Chondrocyte (in vitro differentiated cells): Measurements from ENCODE around the gene EMID1. TPM values are rescaled to one million over a fixed set of nuclear protein-coding genes. Genes with fewer than 3 reads are reported as not detected.

Source experiments
- DNase-seq: peaks from one replicate; pipeline ENCODE4 v3.0.0; 2021; ENCODE audit warnings: mixed read lengths, low spot score
- H3K27ac Mint-ChIP-seq: one replicate; pipeline ENCODE4 v1.8.0; 2021; ENCODE audit warnings: mild to moderate bottlenecking, moderate library complexity, mixed read lengths; ENCODE audit not compliant: unreplicated experiment
- H3K27me3 Mint-ChIP-seq: 2 replicates; pipeline ENCODE4 v1.8.0; 2021; ENCODE audit warnings: low read depth, mixed read lengths
- H3K36me3 Mint-ChIP-seq: 2 replicates; pipeline ENCODE4 v1.8.0; 2021; ENCODE audit warnings: low read depth, mixed read lengths
- H3K4me1 Mint-ChIP-seq: 2 replicates; pipeline ENCODE4 v1.8.0; 2021; ENCODE audit warnings: low read depth, mild to moderate bottlenecking, mixed read lengths
- H3K4me3 Mint-ChIP-seq: one replicate; pipeline ENCODE4 v1.8.0; 2021; ENCODE audit warnings: mild to moderate bottlenecking, moderate library complexity, mixed read lengths; ENCODE audit not compliant: unreplicated experiment
- H3K9me3 Mint-ChIP-seq: 2 replicates; pipeline ENCODE4 v1.8.0; 2021; ENCODE audit warnings: low read depth, mixed read lengths
- total RNA-seq: library from RNA; stranded (reverse); gene quantifications from 3 replicates; pipeline ENCODE4 v1.2.1, GENCODE V29; 2021
- TF ChIP-seq, protein P1 (sequence below): fragments of 200-600 bp; sonication (generic); IDR thresholded peaks from 2 replicates; pipeline ENCODE4 v1.5.0; 2021; ENCODE audit warnings: antibody characterized with exemption, mild to moderate bottlenecking, moderate library complexity

Gene EMID1
- total RNA-seq, 1 donor from 2014 or later, result not detected

DNA sequence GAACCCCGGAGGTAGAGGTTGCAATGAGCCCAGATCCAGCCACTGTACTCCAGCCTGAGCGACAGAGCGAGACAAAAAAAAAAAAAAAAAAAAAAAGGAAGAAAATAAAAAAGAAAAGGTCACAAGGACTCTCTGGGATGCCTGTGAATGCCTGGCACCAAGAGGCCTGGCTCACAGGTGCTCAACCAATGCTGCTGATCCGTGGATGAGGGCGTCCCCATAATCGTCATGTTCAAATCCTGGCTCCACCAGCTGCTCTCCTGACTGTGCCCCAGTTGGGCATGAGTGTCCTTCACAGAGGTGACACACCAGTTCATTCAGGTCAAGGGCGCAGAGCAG lies 100.1 kb downstream of the EMID1 start:
- Mint-ChIP-seq H3K4me1 (peaks cover 35% of the 10 kb centered on the region), H3K4me3 (peak overlapping the region; percentile 83), H3K27me3 (no peaks in the 10 kb centered on the region), H3K36me3 (peaks cover 5% of the 10 kb centered on the region), H3K9me3 (no peaks in the 10 kb centered on the region), H3K27ac (no peak overlapping the region)
- TF ChIP-seq, protein P1, sequence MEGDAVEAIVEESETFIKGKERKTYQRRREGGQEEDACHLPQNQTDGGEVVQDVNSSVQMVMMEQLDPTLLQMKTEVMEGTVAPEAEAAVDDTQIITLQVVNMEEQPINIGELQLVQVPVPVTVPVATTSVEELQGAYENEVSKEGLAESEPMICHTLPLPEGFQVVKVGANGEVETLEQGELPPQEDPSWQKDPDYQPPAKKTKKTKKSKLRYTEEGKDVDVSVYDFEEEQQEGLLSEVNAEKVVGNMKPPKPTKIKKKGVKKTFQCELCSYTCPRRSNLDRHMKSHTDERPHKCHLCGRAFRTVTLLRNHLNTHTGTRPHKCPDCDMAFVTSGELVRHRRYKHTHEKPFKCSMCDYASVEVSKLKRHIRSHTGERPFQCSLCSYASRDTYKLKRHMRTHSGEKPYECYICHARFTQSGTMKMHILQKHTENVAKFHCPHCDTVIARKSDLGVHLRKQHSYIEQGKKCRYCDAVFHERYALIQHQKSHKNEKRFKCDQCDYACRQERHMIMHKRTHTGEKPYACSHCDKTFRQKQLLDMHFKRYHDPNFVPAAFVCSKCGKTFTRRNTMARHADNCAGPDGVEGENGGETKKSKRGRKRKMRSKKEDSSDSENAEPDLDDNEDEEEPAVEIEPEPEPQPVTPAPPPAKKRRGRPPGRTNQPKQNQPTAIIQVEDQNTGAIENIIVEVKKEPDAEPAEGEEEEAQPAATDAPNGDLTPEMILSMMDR, result no peak
- no peak for DNase-seq

DNA sequence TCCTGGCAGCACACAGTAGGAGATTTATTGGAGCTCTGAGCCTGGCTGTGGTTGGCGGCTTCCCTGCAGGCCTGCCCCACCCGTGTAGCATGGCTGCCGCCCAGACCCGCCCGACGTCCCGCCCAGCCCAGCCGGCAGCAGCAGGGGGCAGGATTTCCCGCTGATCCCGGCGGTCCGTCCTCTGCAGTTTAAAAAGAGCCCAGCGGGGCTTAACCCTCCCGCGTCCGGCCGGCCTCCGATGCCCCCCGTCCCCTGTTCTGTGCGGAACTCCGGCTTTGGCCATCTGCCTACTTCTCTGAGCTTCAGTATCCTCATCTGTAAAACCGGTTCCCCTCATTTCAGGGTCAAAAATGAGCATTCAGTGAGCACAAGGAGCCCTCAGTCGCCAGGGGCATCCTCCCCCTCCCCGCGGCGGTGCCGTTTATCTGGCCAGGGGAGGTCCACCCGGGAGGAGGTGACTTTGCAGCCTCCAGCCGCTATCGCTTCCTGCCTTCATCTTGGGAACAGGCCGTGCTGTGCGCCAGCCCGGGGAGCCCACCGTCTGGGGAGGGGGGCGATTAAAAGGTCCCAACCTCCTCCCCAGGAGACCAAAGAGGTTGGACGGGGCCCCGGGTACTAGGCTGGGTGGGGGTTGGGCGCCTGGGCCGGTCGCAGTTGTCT lies 100.6 kb downstream of the EMID1 start, which contains the start of gene GAS2L1:
GAS2L1 (plus strand) TSS at position 476 of the 660 bp plus-strand sequence. CDS start 1,456 bp downstream, outside the sequence.
- peak within 1 kb of the TSS; percentile 84 for H3K4me3 Mint-ChIP-seq
- no peaks in the 10 kb centered on the region for H3K27me3 Mint-ChIP-seq
- peak within 1 kb of the TSS; percentile 88 for H3K27ac Mint-ChIP-seq
- TF ChIP-seq, protein P1, result peak; percentile 83
- DNase-seq, result peak; percentile 94
- peaks cover 1% of the 10 kb centered on the region for H3K36me3 Mint-ChIP-seq
- no peaks in the 10 kb centered on the region for H3K9me3 Mint-ChIP-seq
- H3K4me1 Mint-ChIP-seq, result peaks cover 40% of the 10 kb centered on the region

DNA sequence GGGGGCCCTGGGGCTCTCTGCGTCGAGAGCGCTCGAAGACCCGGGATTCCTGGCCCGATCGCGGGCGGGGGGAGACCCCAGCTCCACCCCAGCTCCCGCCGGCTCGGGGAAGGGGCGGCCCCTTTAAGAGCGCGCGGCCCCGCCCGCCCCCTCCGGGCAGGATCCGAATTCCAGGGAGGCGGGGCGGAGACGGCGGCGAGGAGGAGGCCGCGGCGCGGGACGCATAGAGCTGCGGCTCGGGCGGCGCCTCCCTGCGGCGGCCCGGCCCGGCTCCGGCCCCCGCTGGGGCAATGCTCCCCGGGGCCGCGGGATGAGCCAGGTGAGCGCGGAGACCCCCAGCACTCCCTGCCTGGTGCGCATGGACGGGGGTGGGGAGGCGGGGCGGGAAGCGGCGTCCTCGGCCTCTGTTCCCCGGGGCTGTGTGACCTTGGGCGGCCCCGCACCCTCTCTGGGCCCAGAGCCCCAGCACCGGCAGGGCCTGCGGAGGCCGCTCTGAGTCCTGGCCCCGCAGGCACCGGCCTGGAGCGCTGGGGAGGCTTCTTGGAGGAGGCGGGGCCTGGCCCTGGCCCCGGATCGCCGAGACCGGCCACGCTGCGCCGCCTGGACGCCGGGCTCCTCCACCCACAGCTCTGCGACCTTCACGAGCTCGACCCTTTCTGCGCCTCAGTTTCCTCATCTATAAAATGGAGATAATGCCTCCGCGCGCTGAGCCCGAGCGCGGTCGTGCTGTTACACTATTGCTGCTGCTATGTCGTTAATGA lies 101.3 kb downstream of the EMID1 start:
- Mint-ChIP-seq H3K9me3 (no peaks in the 10 kb centered on the region), H3K4me3 (peak overlapping the region; percentile 84), H3K27ac (peak overlapping the region; percentile 80), H3K27me3 (no peaks in the 10 kb centered on the region), H3K36me3 (peaks cover 1% of the 10 kb centered on the region), H3K4me1 (peaks cover 42% of the 10 kb centered on the region)
- TF ChIP-seq, protein P1, result no peak
- no peak for DNase-seq

DNA sequence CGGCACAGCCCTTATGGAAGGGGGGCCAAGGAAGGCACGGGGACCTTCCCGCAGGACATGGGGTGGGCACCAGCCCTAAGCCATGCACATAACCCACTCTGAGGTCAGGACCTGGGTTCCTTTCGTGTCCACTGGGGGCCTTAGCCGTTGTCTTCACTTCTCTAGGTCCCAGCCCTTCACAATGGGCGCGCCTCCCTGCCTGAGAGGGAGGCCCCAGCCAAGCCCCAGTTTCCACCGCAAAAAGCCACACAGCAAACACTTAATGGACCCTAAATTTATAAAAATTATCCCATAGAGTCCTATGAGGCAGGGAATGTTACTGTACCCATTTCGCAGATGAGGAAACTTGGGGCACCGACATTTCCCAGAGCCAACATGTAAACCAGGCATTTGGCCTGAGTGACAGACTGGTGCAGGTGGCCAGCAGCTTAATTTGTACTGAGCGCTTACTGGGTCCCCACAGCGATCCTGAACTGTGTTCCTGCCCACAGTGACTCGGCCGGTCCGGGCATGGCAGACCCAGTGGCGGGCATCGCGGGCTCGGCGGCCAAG lies 102.0 kb downstream of the EMID1 start:
- Mint-ChIP-seq H3K4me3 (peak overlapping the region; percentile 84), H3K36me3 (peaks cover 4% of the 10 kb centered on the region), H3K9me3 (no peaks in the 10 kb centered on the region), H3K4me1 (peaks cover 43% of the 10 kb centered on the region), H3K27ac (peak overlapping the region; percentile 80), H3K27me3 (no peaks in the 10 kb centered on the region)
- DNase-seq, result peak; percentile 55
- TF ChIP-seq, protein P1, result no peak

DNA sequence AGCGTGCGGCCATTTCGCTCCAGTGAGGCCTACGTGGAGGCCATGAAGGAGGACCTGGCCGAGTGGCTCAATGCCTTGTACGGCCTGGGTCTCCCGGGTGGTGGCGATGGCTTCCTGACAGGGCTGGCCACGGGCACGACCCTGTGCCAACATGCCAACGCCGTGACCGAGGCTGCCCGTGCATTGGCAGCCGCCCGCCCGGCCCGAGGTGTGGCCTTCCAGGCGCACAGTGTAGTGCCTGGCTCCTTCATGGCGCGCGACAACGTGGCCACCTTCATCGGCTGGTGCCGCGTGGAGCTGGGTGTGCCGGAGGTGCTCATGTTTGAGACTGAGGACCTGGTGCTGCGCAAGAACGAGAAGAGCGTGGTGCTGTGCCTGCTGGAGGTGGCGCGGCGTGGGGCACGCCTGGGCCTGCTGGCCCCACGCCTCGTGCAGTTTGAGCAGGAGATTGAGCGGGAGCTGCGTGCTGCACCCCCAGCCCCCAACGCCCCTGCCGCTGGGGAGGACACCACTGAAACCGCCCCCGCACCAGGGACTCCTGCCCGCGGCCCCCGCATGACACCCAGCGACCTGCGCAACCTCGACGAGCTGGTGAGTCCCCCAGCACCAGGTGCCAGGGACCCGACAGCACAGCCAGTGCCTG lies 102.6 kb downstream of the EMID1 start:
- H3K27ac Mint-ChIP-seq, result peak overlapping the region; percentile 63

More for the DNA sequence above, 102.6 kb downstream of the EMID1 start:
- Mint-ChIP-seq H3K36me3 (peaks cover 6% of the 10 kb centered on the region), H3K4me1 (peaks cover 38% of the 10 kb centered on the region), H3K4me3 (peak overlapping the region; percentile 28), H3K9me3 (no peaks in the 10 kb centered on the region), H3K27me3 (no peaks in the 10 kb centered on the region)
- DNase-seq, result peak; percentile 94
- TF ChIP-seq, protein P1, result no peak
